B cell (primary cell): ENCODE results near the gene TMEM236. TPM values are rescaled to one million over a fixed set of nuclear protein-coding genes. Genes with fewer than 3 reads are reported as not detected.

Experiments used
- ATAC-seq: fragments of 200-7000 bp; cut with Tn5 transposase; one replicate; pipeline ENCODE4 v1.10.0; 2021; ENCODE audit warnings: low read depth, mild to moderate bottlenecking, moderate number of reproducible peaks, moderate library complexity
- CTCF ChIA-PET: fragments of 350-600 bp; sonication (Branson Sonifier 250); formaldehyde crosslinking; loops from one replicate; lab custom pipeline; 2021; ENCODE audit warnings: antibody characterized with exemption, inconsistent platforms; lab: Charles Lee
- POLR2A ChIA-PET: fragments of 350-600 bp; sonication (Branson Sonifier 250); formaldehyde crosslinking; loops from one replicate; lab custom pipeline; 2021; ENCODE audit warnings: antibody characterized with exemption; lab: Charles Lee
- DNase-seq: peaks from one replicate; pipeline ENCODE4 v3.0.0; 2013
- H2AFZ ChIP-seq: 2 replicates; pipeline ENCODE4 v1.6.1; 2012; ENCODE audit warnings: mild to moderate bottlenecking, low read depth, low read length; ENCODE audit not compliant: insufficient read depth, poor library complexity, severe bottlenecking
- H3K27ac ChIP-seq, 2 donors: 1 replicate in 1 of 2; 2 replicates in 1 of 2; pipeline ENCODE4 v1.5.1; 2012 to 2013; ENCODE audit warnings: low read length in 2 of 2, mild to moderate bottlenecking in 2 of 2, moderate library complexity in 1 of 2
- H3K27me3 ChIP-seq, 4 experiments: fragments of 200-600 bp in 1 of 4; sonication (generic) in 1 of 4; replicated peaks in 1 of 4; 1 replicate in 2 of 4; 2 replicates in 2 of 4; pipeline versions ENCODE4 v1.6.1 to v1.7.0; 2013 to 2016; ENCODE audit warnings: low read length in 3 of 4, mild to moderate bottlenecking in 2 of 4, mixed read lengths in 1 of 4, moderate library complexity in 1 of 4; ENCODE audit not compliant: insufficient read depth in 4 of 4, control insufficient read depth in 3 of 4; ENCODE audit errors: control extremely low read depth in 1 of 4
- H3K36me3 ChIP-seq, 2 experiments: replicated peaks in 1 of 2; 1 replicate in 1 of 2; 2 replicates in 1 of 2; pipeline versions ENCODE4 v1.6.1 to v1.7.1; 2013; ENCODE audit warnings: low read length in 1 of 2; ENCODE audit not compliant: insufficient read depth in 2 of 2, control insufficient read depth in 1 of 2; ENCODE audit errors: control extremely low read depth in 1 of 2, extremely low read depth in 1 of 2
- H3K4me1 ChIP-seq, 2 donors: fragments of 200-600 bp in 1 of 2; sonication (generic) in 1 of 2; 1 replicate in 1 of 2; 2 replicates in 1 of 2; pipeline versions ENCODE4 v1.5.1 to v1.6.1; 2013 to 2017; ENCODE audit warnings: low read length in 2 of 2; ENCODE audit not compliant: control insufficient read depth in 2 of 2, insufficient read depth in 2 of 2
- H3K4me2 ChIP-seq: replicated peaks from 2 replicates; pipeline ENCODE3; 2012; ENCODE audit warnings: mild to moderate bottlenecking, low read depth, low read length; ENCODE audit not compliant: poor library complexity, severe bottlenecking
- H3K4me3 ChIP-seq, 5 experiments: fragments of 200-600 bp in 1 of 5; sonication (generic) in 1 of 5; 1 replicate in 3 of 5; 2 replicates in 2 of 5; pipeline versions ENCODE4 v1.5.1 to v1.7.0; 2011 to 2016; ENCODE audit warnings: low read length in 4 of 5, mild to moderate bottlenecking in 4 of 5, low read depth in 2 of 5, control low read depth in 1 of 5, moderate library complexity in 1 of 5; ENCODE audit not compliant: insufficient read depth in 1 of 5; ENCODE audit errors: control extremely low read depth in 1 of 5, extremely low read depth in 1 of 5
- H3K79me2 ChIP-seq: fragments of 200-600 bp; sonication (generic); one replicate; pipeline ENCODE4 v1.6.0; 2016; ENCODE audit warnings: low read length; ENCODE audit not compliant: control insufficient read depth, insufficient read depth
- H3K9ac ChIP-seq: fragments of 200-600 bp; sonication (generic); 2 replicates; pipeline ENCODE4 v1.6.1; 2017; ENCODE audit warnings: mild to moderate bottlenecking, low read length, moderate library complexity
- H3K9me3 ChIP-seq, 3 donors: one replicate each; pipeline versions ENCODE4 v1.6.1 to v1.7.1; 2013; ENCODE audit warnings: low read length in 2 of 3; ENCODE audit not compliant: control insufficient read depth in 2 of 3, insufficient read depth in 1 of 3; ENCODE audit errors: control extremely low read depth in 1 of 3
- H4K20me1 ChIP-seq: 2 replicates; pipeline ENCODE4 v1.6.0; 2012; ENCODE audit warnings: mild to moderate bottlenecking, low read length; ENCODE audit not compliant: insufficient read depth, control insufficient read depth, poor library complexity, severe bottlenecking
- H3K27ac Mint-ChIP-seq: one replicate; pipeline ENCODE4 v1.8.0; 2021; ENCODE audit warnings: mixed read lengths
- H3K27me3 Mint-ChIP-seq: one replicate; pipeline ENCODE4 v1.8.0; 2021; ENCODE audit warnings: mixed read lengths
- H3K4me1 Mint-ChIP-seq: one replicate; pipeline ENCODE4 v1.8.0; 2021; ENCODE audit warnings: mixed read lengths
- H3K4me3 Mint-ChIP-seq: one replicate; pipeline ENCODE4 v1.8.0; 2021; ENCODE audit warnings: mixed read lengths
- H3K9me3 Mint-ChIP-seq: one replicate; pipeline ENCODE4 v1.8.0; 2022; ENCODE audit warnings: mixed read lengths; ENCODE audit not compliant: insufficient read depth
- CTCF ChIP-seq: fragments of 200-600 bp; IDR thresholded peaks from one replicate; pipeline ENCODE4 v1.8.0; 2022; ENCODE audit warnings: antibody characterized with exemption, mild to moderate bottlenecking
- EZH2 ChIP-seq: IDR thresholded peaks from 2 replicates; pipeline ENCODE4 v1.6.1; 2012; ENCODE audit warnings: borderline replicate concordance, low read depth, mild to moderate bottlenecking, moderate library complexity, low read length; ENCODE audit not compliant: insufficient read depth, poor library complexity, severe bottlenecking
- WGBS: methylation state at CpG from one replicate; pipeline ENCODE4 v1.1.5; 2013; ENCODE audit warnings: missing lambda C conversion rate; ENCODE audit not compliant: insufficient coverage; 5-methylcytosine and 5-hydroxymethylcytosine counted together
- intact Hi-C: fragments of 100-400 bp; cut with micrococcal nuclease; formaldehyde crosslinking; loops from one replicate; pipeline ENCODE4 v1.10.0; 2022
- polyA plus RNA-seq: library from polyadenylated mRNA; depleted of rRNA; stranded (reverse); fragments of >200 nt; gene quantifications from 2 replicates; pipeline ENCODE4 v1.2.3, GENCODE V29; 2012
- total RNA-seq, 2 donors: library from RNA; stranded (reverse); fragments of 120-200 nt in 1 of 2; gene quantifications; 1 replicate in 1 of 2; 2 replicates in 1 of 2; pipeline versions ENCODE4 v1.2.3 to v1.2.4, GENCODE V29; 2013 to 2022

Gene TMEM236
- total and polyA plus RNA-seq, 2 donors (not counting 1 experiment from before 2014, with no cell fraction given) = 0.09 to 0.27 TPM

GRCh38 chr10:17833656-17834055 lies 81.7 kb downstream of the TMEM236 start:
- no peaks in the 10 kb centered on the region for H3K79me2 ChIP-seq
- ChIA-PET POLR2A (no interaction called here), CTCF (no interaction called here)
- Mint-ChIP-seq H3K27ac (no peak overlapping the region), H3K9me3 (peaks cover 2% of the 10 kb centered on the region), H3K4me3 (no peak overlapping the region), H3K27me3 (peaks cover 10% of the 10 kb centered on the region), H3K4me1 (peaks cover 11% of the 10 kb centered on the region)
- H4K20me1 ChIP-seq = no peaks in the 10 kb centered on the region
- H3K4me2 ChIP-seq = no peak overlapping the region
- H3K36me3 ChIP-seq = no peaks in the 10 kb centered on the region
- DNase-seq (no peak), ATAC-seq (no peak)
- intact Hi-C loops = no loop called here
- H2AFZ ChIP-seq = no peak overlapping the region
- H3K4me1 ChIP-seq = peaks cover 10 to 15% of the 10 kb centered on the region in 2 donors
- WGBS = 97% methylated on average over 4 of the region's 6 CpGs
- no peak for TF ChIP-seq CTCF
- no peak for TF ChIP-seq EZH2
- H3K4me3 ChIP-seq = no peak overlapping the region
- no peak overlapping the region for H3K27ac ChIP-seq
- no peak overlapping the region for H3K9ac ChIP-seq
- H3K9me3 ChIP-seq = no peaks in the 10 kb centered on the region
- no peaks in the 10 kb centered on the region for H3K27me3 ChIP-seq

GRCh38 chr10:17835688-17836087 lies 83.7 kb downstream of the TMEM236 start:
- no peak overlapping the region for H3K4me2 ChIP-seq
- no peak overlapping the region for H3K4me3 Mint-ChIP-seq
- H3K9me3 Mint-ChIP-seq = no peaks in the 10 kb centered on the region

More at GRCh38 chr10:17835688-17836087, 83.7 kb downstream of the TMEM236 start:
- Histone ChIP-seq H3K79me2 (no peaks in the 10 kb centered on the region), H3K4me3 (no peak overlapping the region), H3K27me3 (no peaks in the 10 kb centered on the region), H2AFZ (no peak overlapping the region), H4K20me1 (no peaks in the 10 kb centered on the region), H3K27ac (no peak overlapping the region), H3K9me3 (no peaks in the 10 kb centered on the region), H3K9ac (no peak overlapping the region), H3K4me1 (peaks cover 10 to 17% of the 10 kb centered on the region in 2 donors), H3K36me3 (no peaks in the 10 kb centered on the region)
- DNase-seq (no peak), ATAC-seq (no peak)
- ChIA-PET POLR2A (no interaction called here), CTCF (no interaction called here)
- peaks cover 11% of the 10 kb centered on the region for H3K4me1 Mint-ChIP-seq
- TF ChIP-seq CTCF = no peak
- TF ChIP-seq EZH2 = no peak
- WGBS = 90% methylated on average over 1 of the region's 1 CpG
- no peak overlapping the region for H3K27ac Mint-ChIP-seq
- H3K27me3 Mint-ChIP-seq = peaks cover 10% of the 10 kb centered on the region
- intact Hi-C loops = no loop called here
